Activated T-cell treated with anti-CD3 and anti-CD28 coated beads, Interleukin-2, amount 50 U/mL, for 72 hours (primary cell): ENCODE measurements around the gene SMOC2. TPM values are rescaled to one million over a fixed set of nuclear protein-coding genes. Genes with fewer than 3 reads are reported as not detected.

Experiments used
- ATAC-seq, 2 donors: fragments of 150-1000 bp; cut with Tn5 transposase; replicated peaks in 1 of 2; 2 replicates each; pipeline ENCODE4 v1.10.0; 2021; ENCODE audit warnings: moderate library complexity in 2 of 2, mild to moderate bottlenecking in 1 of 2
- DNase-seq, 2 donors: peaks; one replicate each; pipeline ENCODE4 v3.0.0; 2021 to 2022; ENCODE audit warnings: mixed read lengths in 1 of 2
- H3K27ac Mint-ChIP-seq: one replicate; pipeline ENCODE4 v1.8.0; 2022; ENCODE audit warnings: mild to moderate bottlenecking, moderate library complexity, mixed read lengths
- H3K27me3 Mint-ChIP-seq: one replicate; pipeline ENCODE4 v1.8.0; 2022; ENCODE audit warnings: low read depth, mixed read lengths
- H3K36me3 Mint-ChIP-seq, 2 donors: one replicate each; pipeline ENCODE4 v1.8.0; 2022; ENCODE audit warnings: mixed read lengths in 2 of 2, mild to moderate bottlenecking in 1 of 2; ENCODE audit not compliant: insufficient read depth in 2 of 2
- H3K4me1 Mint-ChIP-seq: one replicate; pipeline ENCODE4 v1.8.0; 2022; ENCODE audit warnings: low read depth, mixed read lengths
- H3K4me3 Mint-ChIP-seq, 2 donors: one replicate each; pipeline ENCODE4 v1.8.0; 2022; ENCODE audit warnings: mild to moderate bottlenecking in 2 of 2, mixed read lengths in 2 of 2, moderate library complexity in 2 of 2
- H3K9me3 Mint-ChIP-seq, 2 donors: one replicate each; pipeline ENCODE4 v1.8.0; 2022; ENCODE audit warnings: mixed read lengths in 2 of 2
- total RNA-seq, 2 donors: library from RNA; stranded (reverse); gene quantifications; one replicate each; pipeline ENCODE4 v1.2.3, GENCODE V29; 2022

The SMOC2 gene
- total RNA-seq, 2 donors from 2014 or later = not detected

DNA sequence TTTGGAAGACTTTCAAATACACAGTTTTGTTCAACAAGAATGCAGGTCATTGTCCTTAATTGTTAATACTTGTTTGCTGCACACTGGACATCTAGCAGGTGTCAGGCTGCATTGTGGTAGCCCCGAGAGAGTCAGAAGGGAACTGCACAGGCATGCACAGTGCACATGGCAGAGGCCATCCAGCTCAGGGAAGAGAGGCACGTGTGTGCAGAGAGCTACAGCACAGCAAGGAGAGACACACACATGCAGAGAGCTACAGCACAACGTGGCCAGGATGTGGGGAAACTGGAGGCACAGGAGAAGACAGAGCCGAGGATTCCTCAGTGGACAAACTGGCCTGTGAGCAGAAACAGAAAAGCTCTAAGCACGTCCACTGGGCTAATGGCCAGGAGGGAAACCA is 272.0 kb downstream of the SMOC2 start:
- H3K27me3 Mint-ChIP-seq = no peaks in the 10 kb centered on the region
- H3K9me3 Mint-ChIP-seq = no peaks in the 10 kb centered on the region
- peaks cover 0 to 1% of the 10 kb centered on the region in 2 donors for H3K36me3 Mint-ChIP-seq
- H3K4me3 Mint-ChIP-seq = no peak overlapping the region
- DNase-seq (no peak), ATAC-seq (no peak)
- no peak overlapping the region for H3K27ac Mint-ChIP-seq
- H3K4me1 Mint-ChIP-seq = no peaks in the 10 kb centered on the region

DNA sequence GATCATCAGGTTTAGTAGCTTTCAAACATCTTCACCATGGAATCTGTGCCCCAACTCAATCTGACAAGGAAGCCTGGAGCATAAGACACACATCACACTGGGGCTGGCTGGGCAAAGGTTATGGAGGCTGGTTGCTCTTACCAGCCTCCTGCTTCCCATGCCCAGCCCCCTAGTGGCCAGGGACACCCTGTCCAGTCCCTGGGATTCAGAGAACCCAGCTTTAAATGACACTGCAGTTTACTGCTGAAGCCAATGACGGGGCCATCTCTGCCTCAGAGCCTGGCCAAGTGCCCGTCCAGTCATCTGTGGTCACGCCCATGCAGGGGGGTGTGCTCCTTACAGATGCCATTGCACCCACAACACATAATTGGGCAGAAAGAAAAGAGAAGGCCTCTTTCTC is 272.9 kb downstream of the SMOC2 start:
- Mint-ChIP-seq H3K36me3 (peaks cover 0 to 1% of the 10 kb centered on the region in 2 donors), H3K9me3 (no peaks in the 10 kb centered on the region), H3K27ac (no peak overlapping the region), H3K27me3 (no peaks in the 10 kb centered on the region), H3K4me3 (no peak overlapping the region), H3K4me1 (no peaks in the 10 kb centered on the region)
- DNase-seq (no peak), ATAC-seq (no peak)

DNA sequence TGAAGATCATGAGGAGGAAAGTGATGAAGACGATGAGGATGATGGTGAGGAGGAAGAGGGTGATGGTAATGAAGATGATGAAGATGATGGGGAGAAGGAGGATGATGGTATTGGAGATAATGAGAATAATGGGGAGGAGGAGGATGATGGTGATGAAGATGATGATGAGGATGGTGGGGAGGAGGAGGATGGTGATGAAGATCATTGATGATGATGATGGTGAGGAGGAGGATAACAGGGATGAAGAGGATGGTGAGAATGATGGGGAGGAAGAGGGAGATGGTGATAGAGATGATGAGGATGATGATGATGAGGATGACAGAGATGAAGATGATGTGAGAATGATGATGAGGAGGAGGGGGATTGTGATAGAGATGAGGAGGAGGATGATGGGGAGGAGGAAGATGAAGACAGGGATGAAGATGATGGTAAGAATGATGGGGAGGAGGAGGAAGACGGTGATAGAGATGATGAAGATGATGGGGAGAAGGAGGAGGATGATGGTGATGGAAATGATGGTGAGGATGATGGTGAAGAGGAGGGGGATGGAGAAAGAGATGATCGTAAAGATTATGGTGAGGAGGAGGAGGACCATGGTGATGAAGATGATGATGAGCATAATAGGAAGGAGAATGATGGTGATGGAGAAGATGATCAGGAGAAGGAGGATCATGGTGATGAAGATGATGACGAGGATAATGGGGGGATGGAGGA is 273.7 kb downstream of the SMOC2 start:
- Mint-ChIP-seq H3K4me1 (no peaks in the 10 kb centered on the region), H3K36me3 (peaks cover 0 to 1% of the 10 kb centered on the region in 2 donors), H3K27ac (no peak overlapping the region), H3K4me3 (no peak overlapping the region), H3K9me3 (no peaks in the 10 kb centered on the region), H3K27me3 (no peaks in the 10 kb centered on the region)
- ATAC-seq (no peak), DNase-seq (no peak)

DNA sequence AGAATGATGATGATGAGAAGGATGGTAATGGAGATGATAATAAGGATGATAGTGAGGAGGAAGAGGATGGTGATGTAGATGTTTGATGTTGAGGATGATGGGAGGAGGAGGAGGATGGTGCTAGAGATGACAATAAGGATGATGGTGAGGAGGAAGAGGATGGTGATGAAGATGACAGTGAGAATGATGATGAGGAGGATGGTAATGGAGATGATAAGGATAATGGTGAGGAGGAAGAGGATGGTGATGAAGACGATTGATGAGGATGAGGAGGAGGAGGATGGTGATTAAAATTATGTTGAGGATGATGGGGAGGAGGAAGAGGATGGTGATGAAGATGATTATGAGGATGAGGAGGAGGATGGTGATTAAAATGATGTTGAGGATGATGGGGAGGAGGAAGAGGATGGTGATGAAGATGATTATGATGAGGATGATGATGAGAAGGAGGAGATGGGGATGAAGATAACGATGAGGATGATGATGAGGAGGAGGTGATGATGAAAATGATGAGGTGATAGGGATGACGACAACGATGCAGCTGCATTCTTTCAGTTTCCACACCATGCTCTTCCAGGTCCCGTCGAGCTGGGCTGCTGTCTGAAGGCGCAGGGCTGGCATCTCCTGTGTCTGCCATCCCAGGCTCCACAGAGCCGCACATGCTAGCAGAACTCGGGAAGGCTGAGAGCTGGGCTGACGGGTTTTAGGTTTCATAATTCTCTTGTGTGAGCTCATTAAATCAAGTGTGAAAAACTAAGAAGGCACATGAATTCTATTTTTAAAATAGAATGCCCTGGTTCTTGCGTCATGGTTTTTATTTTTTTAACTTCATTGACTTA is 274.9 kb downstream of the SMOC2 start:
- no peak overlapping the region for H3K4me3 Mint-ChIP-seq
- H3K9me3 Mint-ChIP-seq = no peaks in the 10 kb centered on the region
- no peaks in the 10 kb centered on the region for H3K4me1 Mint-ChIP-seq
- peaks cover 0 to 1% of the 10 kb centered on the region in 2 donors for H3K36me3 Mint-ChIP-seq
- no peak for ATAC-seq
- DNase-seq = no peak
- H3K27ac Mint-ChIP-seq = no peak overlapping the region
- H3K27me3 Mint-ChIP-seq = no peaks in the 10 kb centered on the region

DNA sequence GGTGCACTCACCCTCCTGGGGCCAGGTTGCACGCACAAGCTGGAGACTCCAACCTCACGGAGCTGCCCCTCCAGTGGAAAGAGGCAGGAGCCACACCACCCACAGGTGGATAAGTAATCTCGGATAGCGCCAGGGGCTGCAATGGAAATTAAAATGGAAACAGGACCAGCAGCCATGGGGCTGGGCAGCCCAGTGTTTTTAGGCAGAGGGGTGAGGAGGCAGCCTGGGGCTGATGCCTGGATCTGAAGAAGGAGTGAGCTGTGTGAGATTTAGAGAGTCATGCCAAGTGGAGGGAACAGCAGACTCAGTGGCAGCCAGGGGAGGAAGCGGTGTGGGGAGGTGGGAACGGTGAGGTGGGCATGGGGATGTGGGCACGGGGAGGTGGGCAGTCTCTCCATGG is 275.6 kb downstream of the SMOC2 start:
- DNase-seq = no peak
- H3K9me3 Mint-ChIP-seq = no peaks in the 10 kb centered on the region
- ATAC-seq = no peak
- no peak overlapping the region for H3K27ac Mint-ChIP-seq
- no peaks in the 10 kb centered on the region for H3K4me1 Mint-ChIP-seq
- H3K4me3 Mint-ChIP-seq = no peak overlapping the region
- H3K36me3 Mint-ChIP-seq = peaks cover 0 to 1% of the 10 kb centered on the region in 2 donors
- no peaks in the 10 kb centered on the region for H3K27me3 Mint-ChIP-seq

- H3K9me3 Mint-ChIP-seq = no peaks in the 10 kb centered on the region
- H3K27me3 Mint-ChIP-seq = no peaks in the 10 kb centered on the region
- DNase-seq (no peak), ATAC-seq (no peak)
- H3K4me3 Mint-ChIP-seq = no peak overlapping the region
- peaks cover 0 to 1% of the 10 kb centered on the region in 2 donors for H3K36me3 Mint-ChIP-seq
- H3K4me1 Mint-ChIP-seq = no peaks in the 10 kb centered on the region
- H3K27ac Mint-ChIP-seq = no peak overlapping the region
These were observed 276.5 kb downstream of the SMOC2 start for GRCh38 chr6:168717491-168717890.

Other genes starting within 250 kb of the SMOC2 start
- gene DACT2, start 121.4 kb upstream of the SMOC2 start, total RNA-seq = 1 to 10 TPM in 1 of 2 donors, under 1 TPM in 1; 0.14 to 1.3 TPM